Peyer's patch (tissue), 4 donors: ENCODE measurements around the gene PNPLA1.

ENCODE experiments used
- CTCF ChIP-seq, 6 experiments: fragments of 450-650 bp in 4 of 6; fragments of 200-600 bp in 2 of 6; sonication (generic) in 1 of 6; IDR thresholded peaks; one replicate each; pipeline ENCODE4 v1.5.1; 2017 to 2019; ENCODE audit warnings: antibody characterized with exemption in 6 of 6, mild to moderate bottlenecking in 3 of 6, moderate library complexity in 1 of 6
- POLR2A ChIP-seq, 2 donors: fragments of 450-650 bp; IDR thresholded peaks; one replicate each; pipeline ENCODE4 v1.5.1; 2017; ENCODE audit warnings: antibody characterized with exemption in 2 of 2, mild to moderate bottlenecking in 2 of 2, moderate library complexity in 2 of 2

- TF ChIP-seq CTCF (IDR thresholded peaks at IDR 0.05) = no peak
- TF ChIP-seq POLR2A (IDR thresholded peaks at IDR 0.05) = no peak
Measured at GRCh38 chr6:36343109-36343680, 73.3 kb downstream of the PNPLA1 start.
